Glutamatergic neuron (in vitro differentiated cells): ENCODE measurements around the gene AGBL4. TPM values are rescaled to one million over a fixed set of nuclear protein-coding genes. Genes with fewer than 3 reads are reported as not detected.

Experiments
- DNase-seq: peaks from one replicate; pipeline ENCODE4 v3.0.0; 2022
- H3K27ac Mint-ChIP-seq: one replicate; pipeline ENCODE4 v1.8.0; 2020; ENCODE audit warnings: mild to moderate bottlenecking, mixed read lengths, inconsistent platforms; ENCODE audit not compliant: unreplicated experiment
- H3K27me3 Mint-ChIP-seq: one replicate; pipeline ENCODE4 v1.8.0; 2020; ENCODE audit warnings: mild to moderate bottlenecking, moderate library complexity, mixed read lengths, inconsistent platforms; ENCODE audit not compliant: unreplicated experiment
- H3K36me3 Mint-ChIP-seq: one replicate; pipeline ENCODE4 v1.8.0; 2020; ENCODE audit warnings: mild to moderate bottlenecking, mixed read lengths, inconsistent platforms; ENCODE audit not compliant: unreplicated experiment
- H3K4me1 Mint-ChIP-seq: one replicate; pipeline ENCODE4 v1.8.0; 2020; ENCODE audit warnings: mild to moderate bottlenecking, low read depth, mixed read lengths, inconsistent platforms; ENCODE audit not compliant: unreplicated experiment
- H3K4me3 Mint-ChIP-seq: one replicate; pipeline ENCODE4 v1.8.0; 2020; ENCODE audit warnings: mild to moderate bottlenecking, mixed read lengths, inconsistent platforms; ENCODE audit not compliant: unreplicated experiment
- H3K9me3 Mint-ChIP-seq: one replicate; pipeline ENCODE4 v1.8.0; 2020; ENCODE audit warnings: mild to moderate bottlenecking, moderate library complexity, mixed read lengths, inconsistent platforms; ENCODE audit not compliant: unreplicated experiment
- CTCF ChIP-seq: fragments of 200-600 bp; sonication (generic); IDR thresholded peaks from one replicate; pipeline ENCODE4 v1.5.0; 2021; ENCODE audit not compliant: partially characterized antibody, unreplicated experiment
- total RNA-seq: library from RNA; stranded (reverse); fragmentation: NEBNext Ultra II Directional; extraction: Animal tissue kit (Norgen Biotek cat#: 25700); gene quantifications from one replicate; pipeline ENCODE4 v1.2.1, GENCODE V29; 2021; ENCODE audit not compliant: unreplicated experiment

The AGBL4 gene
- total RNA-seq, 1 donor from 2014 or later: 3.5 TPM

- H3K4me1 Mint-ChIP-seq: no peaks in the 10 kb centered on the region
- no peaks in the 10 kb centered on the region for H3K27me3 Mint-ChIP-seq
- DNase-seq: no peak
- no peak overlapping the region for H3K27ac Mint-ChIP-seq
- no peak overlapping the region for H3K4me3 Mint-ChIP-seq
- H3K36me3 Mint-ChIP-seq: no peaks in the 10 kb centered on the region
- no peak for TF ChIP-seq CTCF
- H3K9me3 Mint-ChIP-seq: no peaks in the 10 kb centered on the region
Observed at GRCh38 chr1:49389699-49390098, 634.1 kb downstream of the AGBL4 start.

- Mint-ChIP-seq H3K4me1 (no peaks in the 10 kb centered on the region), H3K4me3 (no peak overlapping the region), H3K27ac (no peak overlapping the region), H3K27me3 (no peaks in the 10 kb centered on the region), H3K36me3 (no peaks in the 10 kb centered on the region), H3K9me3 (no peaks in the 10 kb centered on the region)
- DNase-seq: no peak
- TF ChIP-seq CTCF: no peak
Observed at GRCh38 chr1:49364676-49365075, 659.1 kb downstream of the AGBL4 start.

- Mint-ChIP-seq H3K27ac (no peak overlapping the region), H3K27me3 (no peaks in the 10 kb centered on the region), H3K4me3 (no peak overlapping the region), H3K9me3 (no peaks in the 10 kb centered on the region), H3K36me3 (no peaks in the 10 kb centered on the region), H3K4me1 (no peaks in the 10 kb centered on the region)
- TF ChIP-seq CTCF: no peak
- DNase-seq: no peak
Observed at GRCh38 chr1:49363628-49364027, 660.1 kb downstream of the AGBL4 start.

GRCh38 chr1:49358036-49358435 is 665.7 kb downstream of the AGBL4 start:
- Mint-ChIP-seq H3K9me3 (no peaks in the 10 kb centered on the region), H3K36me3 (no peaks in the 10 kb centered on the region), H3K27ac (no peak overlapping the region), H3K4me3 (no peak overlapping the region), H3K4me1 (no peaks in the 10 kb centered on the region), H3K27me3 (no peaks in the 10 kb centered on the region)
- no peak for DNase-seq
- no peak for TF ChIP-seq CTCF

- no peak for TF ChIP-seq CTCF
- H3K9me3 Mint-ChIP-seq: no peaks in the 10 kb centered on the region
- no peaks in the 10 kb centered on the region for H3K4me1 Mint-ChIP-seq
- no peaks in the 10 kb centered on the region for H3K27me3 Mint-ChIP-seq
- no peak for DNase-seq
- no peak overlapping the region for H3K4me3 Mint-ChIP-seq
- H3K27ac Mint-ChIP-seq: no peak overlapping the region
- no peaks in the 10 kb centered on the region for H3K36me3 Mint-ChIP-seq
Observed at GRCh38 chr1:49356594-49356993, 667.2 kb downstream of the AGBL4 start.
